OCI-LY7 (cell line): Measurements from ENCODE around the gene SMIM38. TPM values are rescaled to one million over a fixed set of nuclear protein-coding genes. Genes with fewer than 3 reads are reported as not detected.

ENCODE experiments used
- BruUV-seq: library from RNA; stranded (reverse); fragments of 400-500 nt; replicated peaks from 2 replicates; lab custom pipeline; 2021; lab: Mats Ljungman, UMichigan
- CTCF ChIA-PET: fragments of 300-600 bp; sonication (Branson Sonifier 250); formaldehyde crosslinking; loops from one replicate; lab custom pipeline; 2022; ENCODE audit warnings: antibody characterized with exemption; ENCODE audit not compliant: unreplicated experiment; lab: Charles Lee
- POLR2A ChIA-PET: fragments of 300-600 bp; sonication (Branson Sonifier 250); formaldehyde crosslinking; loops from one replicate; lab custom pipeline; 2022; ENCODE audit warnings: antibody characterized with exemption; lab: Charles Lee
- DNase-seq: peaks from one replicate; pipeline ENCODE4 v3.0.0-alpha.2; 2015; ENCODE audit warnings: low spot score
- H2AFZ ChIP-seq: fragments of 200-600 bp; sonication (generic), shearing (Covaris generic); 2 replicates; pipeline ENCODE4 v1.6.1; 2014; ENCODE audit warnings: mild to moderate bottlenecking, antibody characterized with exemption, low read length, moderate library complexity
- H3K27ac ChIP-seq: fragments of 200-600 bp; sonication (generic); 2 replicates; pipeline ENCODE4 v1.5.1; 2014; ENCODE audit warnings: mixed run types, low read depth, mild to moderate bottlenecking, moderate library complexity, low read length, inconsistent platforms; ENCODE audit not compliant: poor library complexity, severe bottlenecking
- H3K36me3 ChIP-seq: fragments of 200-600 bp; sonication (generic); 2 replicates; pipeline ENCODE4 v1.6.1; 2014; ENCODE audit warnings: mild to moderate bottlenecking, antibody characterized with exemption, low read length, moderate library complexity, mixed read lengths; ENCODE audit not compliant: insufficient read depth
- H3K4me1 ChIP-seq: fragments of 200-600 bp; sonication (generic); 2 replicates; pipeline ENCODE4 v1.5.1; 2014; ENCODE audit warnings: mild to moderate bottlenecking, low read length; ENCODE audit not compliant: insufficient read depth, poor library complexity, severe bottlenecking
- H3K4me2 ChIP-seq: fragments of 200-600 bp; sonication (generic); 2 replicates; pipeline ENCODE4 v1.6.1; 2014; ENCODE audit warnings: mild to moderate bottlenecking, low read length
- H3K4me3 ChIP-seq: fragments of 200-600 bp; sonication (generic); 2 replicates; pipeline ENCODE4 v1.5.1; 2014; ENCODE audit warnings: mild to moderate bottlenecking, low read depth, low read length; ENCODE audit not compliant: poor library complexity, severe bottlenecking
- H3K79me2 ChIP-seq: fragments of 200-600 bp; sonication (generic); 2 replicates; pipeline ENCODE4 v1.6.1; 2016; ENCODE audit warnings: low read depth, mild to moderate bottlenecking, low read length, moderate library complexity, mixed read lengths; ENCODE audit not compliant: insufficient read depth
- H3K9me2 ChIP-seq: fragments of 200-600 bp; sonication (generic); 2 replicates; pipeline ENCODE4 v1.6.1; 2016; ENCODE audit warnings: mild to moderate bottlenecking, low read length, mixed read lengths; ENCODE audit not compliant: insufficient read depth
- H3K9me3 ChIP-seq: fragments of 200-600 bp; sonication (generic); 2 replicates; pipeline ENCODE4 v1.6.1; 2014; ENCODE audit warnings: mild to moderate bottlenecking, mixed run types, low read length, mixed read lengths
- H4K20me1 ChIP-seq: fragments of 200-600 bp; sonication (generic); 2 replicates; pipeline ENCODE4 v1.6.1; 2014; ENCODE audit warnings: mild to moderate bottlenecking, antibody characterized with exemption, low read length, moderate library complexity, mixed read lengths; ENCODE audit not compliant: insufficient read depth
- EZH2phosphoT487 ChIP-seq: fragments of 200-600 bp; sonication (generic); IDR thresholded peaks from 2 replicates; pipeline ENCODE4 v1.6.1; 2018; ENCODE audit warnings: low read depth, borderline replicate concordance, mild to moderate bottlenecking, mixed run types, antibody characterized with exemption, low read length, moderate library complexity, mixed read lengths
- intact Hi-C: fragments of 100-400 bp; cut with micrococcal nuclease; formaldehyde crosslinking; loops from one replicate; pipeline ENCODE4 v1.10.0; 2022; ENCODE audit not compliant: unreplicated experiment
- total RNA-seq, 2 experiments: library from RNA; depleted of rRNA in 1 of 2; stranded (reverse); fragments of >200 nt in 1 of 2; shearing (Covaris generic) in 1 of 2; gene quantifications; 2 replicates each; pipeline ENCODE4 v1.2.3, GENCODE V29; 2014 to 2022
- TF ChIP-seq, protein P1 (sequence below): fragments of 200-600 bp; sonication (generic); conservative IDR thresholded peaks from 2 replicates; pipeline ENCODE4 v1.5.1; 2014; ENCODE audit warnings: mild to moderate bottlenecking, antibody characterized with exemption, low read length, moderate library complexity, mixed read lengths

SMIM38 gene
- total RNA-seq, 2 experiments from 2014 or later: 0.11 to 0.63 TPM

DNA sequence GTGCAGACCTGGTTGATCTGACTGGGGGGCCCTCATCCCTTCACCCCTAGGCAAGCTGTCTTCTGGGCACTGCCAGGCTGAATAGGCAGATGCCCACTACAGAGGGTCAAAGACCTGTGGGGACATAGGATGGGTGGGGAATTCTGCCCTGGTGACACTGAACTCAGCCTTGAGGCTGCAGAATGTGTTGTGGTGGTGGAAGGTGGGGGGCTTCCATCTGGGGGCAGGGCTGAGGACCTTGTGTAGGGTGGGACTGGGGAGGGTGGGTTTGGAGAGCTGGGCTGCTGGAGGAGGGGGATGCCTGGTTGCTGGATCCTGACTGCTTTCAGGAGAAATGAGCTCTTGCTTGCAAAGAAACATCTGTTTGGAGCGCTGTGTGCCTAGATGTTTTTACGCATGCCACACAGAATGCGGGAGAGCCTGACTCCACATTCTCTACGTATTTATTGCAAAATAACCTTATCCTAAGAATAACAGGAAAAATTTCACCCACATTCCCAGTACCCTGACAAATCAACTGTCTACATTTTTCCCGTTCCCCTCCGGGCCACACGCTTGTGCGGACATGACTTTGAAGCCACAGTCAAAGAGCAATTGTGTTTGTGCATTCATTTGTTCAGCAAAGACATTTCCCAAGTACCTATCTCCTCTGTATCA lies 18.3 kb downstream of the SMIM38 start:
- POLR2A ChIA-PET: no interaction called here
- intact Hi-C loops: no loop called here

DNA sequence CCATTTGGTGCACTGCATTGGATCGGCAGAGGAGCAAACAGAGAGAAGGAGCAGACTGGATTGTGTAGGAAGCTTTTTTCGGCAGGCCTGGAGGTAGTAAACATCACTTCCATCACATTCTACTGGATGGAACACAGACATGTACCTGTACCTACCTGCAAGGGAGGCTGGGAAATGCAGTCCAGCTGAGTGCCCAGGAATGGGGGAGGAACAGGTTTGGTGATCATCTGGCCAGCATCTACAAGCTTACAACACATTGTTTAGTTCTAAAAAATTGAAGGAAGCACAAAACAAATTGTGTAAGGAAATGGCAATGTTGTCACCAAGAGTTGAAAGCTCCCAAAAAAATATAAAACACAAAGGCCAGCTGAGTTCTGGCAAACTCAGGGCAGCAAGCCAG lies 19.1 kb downstream of the SMIM38 start:
- TF ChIP-seq, protein P1, sequence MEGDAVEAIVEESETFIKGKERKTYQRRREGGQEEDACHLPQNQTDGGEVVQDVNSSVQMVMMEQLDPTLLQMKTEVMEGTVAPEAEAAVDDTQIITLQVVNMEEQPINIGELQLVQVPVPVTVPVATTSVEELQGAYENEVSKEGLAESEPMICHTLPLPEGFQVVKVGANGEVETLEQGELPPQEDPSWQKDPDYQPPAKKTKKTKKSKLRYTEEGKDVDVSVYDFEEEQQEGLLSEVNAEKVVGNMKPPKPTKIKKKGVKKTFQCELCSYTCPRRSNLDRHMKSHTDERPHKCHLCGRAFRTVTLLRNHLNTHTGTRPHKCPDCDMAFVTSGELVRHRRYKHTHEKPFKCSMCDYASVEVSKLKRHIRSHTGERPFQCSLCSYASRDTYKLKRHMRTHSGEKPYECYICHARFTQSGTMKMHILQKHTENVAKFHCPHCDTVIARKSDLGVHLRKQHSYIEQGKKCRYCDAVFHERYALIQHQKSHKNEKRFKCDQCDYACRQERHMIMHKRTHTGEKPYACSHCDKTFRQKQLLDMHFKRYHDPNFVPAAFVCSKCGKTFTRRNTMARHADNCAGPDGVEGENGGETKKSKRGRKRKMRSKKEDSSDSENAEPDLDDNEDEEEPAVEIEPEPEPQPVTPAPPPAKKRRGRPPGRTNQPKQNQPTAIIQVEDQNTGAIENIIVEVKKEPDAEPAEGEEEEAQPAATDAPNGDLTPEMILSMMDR: no peak
- TF ChIP-seq EZH2phosphoT487: no peak
- Histone ChIP-seq H3K79me2 (no peaks in the 10 kb centered on the region), H3K9me2 (no peaks in the 10 kb centered on the region), H3K9me3 (no peaks in the 10 kb centered on the region), H3K27ac (no peak overlapping the region), H3K4me1 (no peaks in the 10 kb centered on the region), H2AFZ (no peak overlapping the region), H3K4me2 (no peak overlapping the region), H3K4me3 (no peak overlapping the region), H3K36me3 (no peaks in the 10 kb centered on the region), H4K20me1 (no peaks in the 10 kb centered on the region)
- no TSS peak for BruUV-seq
- DNase-seq: no peak
- CTCF ChIA-PET: no interaction called here
- intact Hi-C loops: no loop called here
- POLR2A ChIA-PET: no interaction called here

More for the DNA sequence above, 18.3 kb downstream of the SMIM38 start:
- Histone ChIP-seq H3K4me3 (no peak overlapping the region), H3K79me2 (no peaks in the 10 kb centered on the region), H4K20me1 (no peaks in the 10 kb centered on the region), H3K36me3 (no peaks in the 10 kb centered on the region), H3K9me3 (no peaks in the 10 kb centered on the region), H3K4me2 (no peak overlapping the region), H2AFZ (no peak overlapping the region), H3K4me1 (no peaks in the 10 kb centered on the region), H3K9me2 (no peaks in the 10 kb centered on the region), H3K27ac (no peak overlapping the region)
- DNase-seq: no peak
- TF ChIP-seq EZH2phosphoT487: no peak
- TF ChIP-seq, protein P1: no peak
- CTCF ChIA-PET: no interaction called here
- no TSS peak for BruUV-seq

DNA sequence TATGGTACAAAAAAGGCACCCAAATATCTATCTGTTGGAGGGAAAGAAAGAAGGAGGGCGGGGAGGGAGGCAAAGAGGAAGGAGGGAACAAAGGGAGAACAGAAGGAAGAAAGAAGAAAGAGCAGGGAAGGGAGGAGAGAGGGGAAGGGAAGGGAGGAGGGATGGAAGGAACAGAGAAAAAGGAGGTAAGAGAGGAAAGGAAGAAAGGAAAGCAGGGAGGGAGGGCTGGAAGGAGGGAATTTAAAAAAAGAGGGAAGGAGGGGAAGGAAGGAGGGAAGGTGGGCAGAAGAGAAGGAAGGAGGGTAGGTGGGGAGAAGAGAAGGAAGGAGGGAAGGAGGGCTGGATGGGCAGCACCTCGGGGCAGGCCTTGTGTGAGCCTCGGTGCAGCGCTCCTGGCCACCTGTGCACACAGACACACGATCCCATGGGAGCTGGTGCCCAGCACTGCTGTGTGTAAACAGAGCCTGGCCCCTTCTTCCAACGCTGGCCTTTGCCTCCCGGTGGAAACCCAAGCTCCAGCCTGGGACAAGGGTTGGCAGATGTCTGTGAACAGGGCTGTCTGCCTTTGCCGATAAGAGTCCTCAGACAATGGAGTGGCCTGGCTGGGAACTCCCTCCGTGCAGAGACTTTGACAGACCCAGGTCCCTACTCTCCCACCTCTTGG lies 23.2 kb downstream of the SMIM38 start:
- H3K4me1 ChIP-seq: no peaks in the 10 kb centered on the region
- ChIA-PET CTCF (no interaction called here), POLR2A (no interaction called here)
- no peak for DNase-seq
- no peak overlapping the region for H3K27ac ChIP-seq
- TF ChIP-seq, protein P1: no peak
- no peak for TF ChIP-seq EZH2phosphoT487
- no peaks in the 10 kb centered on the region for H3K9me3 ChIP-seq
- H3K36me3 ChIP-seq: no peaks in the 10 kb centered on the region
- no peaks in the 10 kb centered on the region for H4K20me1 ChIP-seq
- BruUV-seq: no TSS peak
- H3K9me2 ChIP-seq: no peaks in the 10 kb centered on the region
- no peaks in the 10 kb centered on the region for H3K79me2 ChIP-seq
- intact Hi-C loops: no loop called here
- no peak overlapping the region for H3K4me2 ChIP-seq
- no peak overlapping the region for H2AFZ ChIP-seq
- no peak overlapping the region for H3K4me3 ChIP-seq
